SU-DHL-6 (cell line): ENCODE data around the gene SELENON.

ENCODE experiments used
- H2AFZ ChIP-seq: fragments of 200-600 bp; sonication (generic); 2 replicates; pipeline ENCODE4 v1.6.1; 2014; ENCODE audit warnings: low read depth, mild to moderate bottlenecking, moderate library complexity, mixed read lengths, antibody characterized with exemption, low read length; ENCODE audit not compliant: severe bottlenecking
- H3F3A ChIP-seq: fragments of 200-600 bp; shearing (Covaris generic); 2 replicates; pipeline ENCODE4 v1.6.0; 2016; ENCODE audit warnings: antibody characterized with exemption, mild to moderate bottlenecking; ENCODE audit not compliant: insufficient read depth
- H3K27ac ChIP-seq: fragments of 200-600 bp; sonication (generic); 2 replicates; pipeline ENCODE4 v1.5.1; 2016; ENCODE audit warnings: low read depth, mild to moderate bottlenecking, low read length, moderate library complexity, mixed read lengths
- H3K27me3 ChIP-seq: fragments of 200-600 bp; sonication (generic), shearing (Covaris generic); 2 replicates; pipeline ENCODE4 v1.6.0; 2014; ENCODE audit warnings: mild to moderate bottlenecking, low read length
- H3K36me3 ChIP-seq: fragments of 200-600 bp; sonication (generic); 2 replicates; pipeline ENCODE4 v1.6.1; 2014; ENCODE audit warnings: mild to moderate bottlenecking, low read length, mixed read lengths
- H3K4me2 ChIP-seq: fragments of 300-600, 200-600 bp; shearing (Covaris generic), sonication (generic); 2 replicates; pipeline ENCODE4 v1.6.0; 2014; ENCODE audit warnings: low read length, low read depth, mild to moderate bottlenecking; ENCODE audit not compliant: poor library complexity, severe bottlenecking
- H3K4me3 ChIP-seq: fragments of 200-600 bp; sonication (generic); 2 replicates; pipeline ENCODE4 v1.5.1; 2014; ENCODE audit warnings: antibody characterized with exemption, low read length, mild to moderate bottlenecking, mixed read lengths; ENCODE audit not compliant: insufficient read depth, poor library complexity, severe bottlenecking
- H3K79me2 ChIP-seq: fragments of 200-600 bp; sonication (generic); 2 replicates; pipeline ENCODE4 v1.6.1; 2014; ENCODE audit warnings: mild to moderate bottlenecking, low read length, moderate library complexity; ENCODE audit not compliant: insufficient read depth
- H3K9ac ChIP-seq: fragments of 200-600 bp; sonication (generic); 2 replicates; pipeline ENCODE4 v1.7.0; 2014; ENCODE audit warnings: mild to moderate bottlenecking, low read length
- H3K9me2 ChIP-seq: fragments of 200-600 bp; sonication (generic); replicated peaks from 2 replicates; pipeline ENCODE4 v1.6.1; 2014; ENCODE audit warnings: low read length; ENCODE audit not compliant: insufficient read depth
- H3K9me3 ChIP-seq: fragments of 200-600 bp; sonication (generic); 2 replicates; pipeline ENCODE4 v1.6.1; 2014; ENCODE audit warnings: low read length, mixed read lengths; ENCODE audit not compliant: insufficient read depth
- H4K20me1 ChIP-seq: fragments of 200-600 bp; sonication (generic); 2 replicates; pipeline ENCODE4 v1.6.1; 2014; ENCODE audit warnings: low read depth, mild to moderate bottlenecking, antibody characterized with exemption, low read length, moderate library complexity, mixed read lengths
- CTCF ChIP-seq: fragments of 200-600 bp; sonication (generic); IDR thresholded peaks from one replicate; pipeline ENCODE4 v1.5.1; 2017; ENCODE audit warnings: antibody characterized with exemption, mild to moderate bottlenecking, low read length, moderate library complexity; ENCODE audit not compliant: insufficient read depth, poor library complexity, severe bottlenecking
- EZH2phosphoT487 ChIP-seq: fragments of 200-600 bp; sonication (generic), shearing (Covaris generic); conservative IDR thresholded peaks from 2 replicates; pipeline ENCODE4 v1.6.1; 2018; ENCODE audit warnings: mild to moderate bottlenecking, antibody characterized with exemption, low read length, moderate library complexity, mixed read lengths

Gene SELENON

GRCh38 chr1:25797939-25798338 lies 2.1 kb upstream of the SELENON start:
- Histone ChIP-seq H3K9ac (no peak overlapping the region), H3K79me2 (no peaks in the 10 kb centered on the region), H3K4me2 (no peak overlapping the region), H3K9me3 (no peaks in the 10 kb centered on the region), H3K4me3 (no peak overlapping the region), H3K36me3 (no peaks in the 10 kb centered on the region), H3K9me2 (no peaks in the 10 kb centered on the region), H3F3A (no peaks in the 10 kb centered on the region), H3K27ac (no peak overlapping the region), H3K27me3 (no peaks in the 10 kb centered on the region), H2AFZ (no peak overlapping the region), H4K20me1 (no peaks in the 10 kb centered on the region)
- TF ChIP-seq CTCF (peak; percentile 27), EZH2phosphoT487 (no peak)

GRCh38 chr1:25798666-25799351 lies 1.2 kb upstream of the SELENON start:
- Histone ChIP-seq H2AFZ (no peak overlapping the region), H3K27ac (no peak overlapping the region), H3K79me2 (no peaks in the 10 kb centered on the region)

GRCh38 chr1:25799352-25799934 lies 550 bp upstream of the SELENON start:
- no peak overlapping the region for H3K4me2 ChIP-seq
- H3K9me2 ChIP-seq, result no peaks in the 10 kb centered on the region
- H3K4me3 ChIP-seq, result no peak overlapping the region
- H3K9me3 ChIP-seq, result no peaks in the 10 kb centered on the region
- TF ChIP-seq EZH2phosphoT487, result no peak
- TF ChIP-seq CTCF, result no peak
- H4K20me1 ChIP-seq, result no peaks in the 10 kb centered on the region
- H3K36me3 ChIP-seq, result no peaks in the 10 kb centered on the region
- H2AFZ ChIP-seq, result no peak overlapping the region
- no peak overlapping the region for H3K27ac ChIP-seq
- H3K9ac ChIP-seq, result no peak overlapping the region
- no peaks in the 10 kb centered on the region for H3F3A ChIP-seq
- H3K79me2 ChIP-seq, result no peaks in the 10 kb centered on the region
- no peaks in the 10 kb centered on the region for H3K27me3 ChIP-seq

More at GRCh38 chr1:25798666-25799351, 1.2 kb upstream of the SELENON start:
- Histone ChIP-seq H3K36me3 (no peaks in the 10 kb centered on the region), H3K9me2 (no peaks in the 10 kb centered on the region), H4K20me1 (no peaks in the 10 kb centered on the region), H3K27me3 (no peaks in the 10 kb centered on the region), H3K9ac (no peak overlapping the region), H3F3A (no peaks in the 10 kb centered on the region), H3K4me2 (no peak overlapping the region), H3K4me3 (no peak overlapping the region), H3K9me3 (no peaks in the 10 kb centered on the region)
- TF ChIP-seq EZH2phosphoT487 (no peak), CTCF (no peak)
